Naive B cell (primary cell): ENCODE results near the gene TMEM79. TPM values are rescaled to one million over a fixed set of nuclear protein-coding genes. Genes with fewer than 3 reads are reported as not detected.

Experiments
- ATAC-seq, 2 donors: fragments of 150-1000 bp; cut with Tn5 transposase; 2 replicates each; pipeline ENCODE4 v1.10.0; 2021; ENCODE audit warnings: low read depth in 2 of 2, mild to moderate bottlenecking in 2 of 2, moderate library complexity in 2 of 2
- DNase-seq: peaks from one replicate; pipeline ENCODE4 v3.0.0; 2022
- H3K27ac Mint-ChIP-seq, 6 donors: one replicate each; pipeline ENCODE4 v1.8.0; 2020 to 2022; ENCODE audit warnings: mild to moderate bottlenecking in 6 of 6, mixed read lengths in 6 of 6, moderate library complexity in 5 of 6, inconsistent platforms in 2 of 6
- H3K27me3 Mint-ChIP-seq, 3 donors: one replicate each; pipeline ENCODE4 v1.8.0; 2021 to 2022; ENCODE audit warnings: mixed read lengths in 3 of 3, mild to moderate bottlenecking in 1 of 3
- H3K36me3 Mint-ChIP-seq, 2 donors: one replicate each; pipeline ENCODE4 v1.8.0; 2020 to 2022; ENCODE audit warnings: mixed read lengths in 2 of 2, inconsistent platforms in 1 of 2, mild to moderate bottlenecking in 1 of 2
- H3K4me1 Mint-ChIP-seq, 3 donors: one replicate each; pipeline ENCODE4 v1.8.0; 2020 to 2022; ENCODE audit warnings: mixed read lengths in 3 of 3, inconsistent platforms in 1 of 3, mild to moderate bottlenecking in 1 of 3, moderate library complexity in 1 of 3
- H3K4me3 Mint-ChIP-seq, 8 donors: one replicate each; pipeline ENCODE4 v1.8.0; 2020 to 2022; ENCODE audit warnings: mild to moderate bottlenecking in 8 of 8, mixed read lengths in 8 of 8, moderate library complexity in 8 of 8, inconsistent platforms in 2 of 8
- H3K9me3 Mint-ChIP-seq, 7 donors: one replicate each; pipeline ENCODE4 v1.8.0; 2020 to 2022; ENCODE audit warnings: mixed read lengths in 7 of 7, mild to moderate bottlenecking in 5 of 7, inconsistent platforms in 2 of 7, moderate library complexity in 1 of 7
- polyA plus RNA-seq, 6 donors: library from polyadenylated mRNA; unstranded; fragments of 300-500 nt; fragmentation: Illumina TruSeq; gene quantifications; one replicate each; pipeline ENCODE4 v1.2.3, GENCODE V29; 2021; ENCODE audit warnings: low read depth in 6 of 6

Gene TMEM79
- polyA plus RNA-seq, 6 donors from 2014 or later, result 6.9 to 13.0 (median 9.5) TPM

DNA sequence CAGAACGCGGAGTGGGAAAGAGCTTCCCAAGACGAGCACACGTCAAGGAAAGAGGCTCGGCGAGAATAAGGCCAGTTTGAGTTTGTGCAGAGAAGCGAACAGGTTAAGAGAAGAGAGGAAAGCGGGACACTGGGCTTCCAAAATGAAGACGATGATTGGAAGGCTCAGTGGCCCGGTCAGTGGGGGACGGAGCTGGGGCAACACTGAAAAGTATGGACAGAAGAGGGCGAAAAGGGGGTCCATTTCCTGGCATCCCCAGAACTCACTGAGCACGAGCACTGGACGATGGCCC lies 53.7 kb downstream of the TMEM79 start:
- DNase-seq (no peak), ATAC-seq (no peak)
- peaks cover 8 to 9% of the 10 kb centered on the region in 2 donors for H3K36me3 Mint-ChIP-seq
- H3K27me3 Mint-ChIP-seq, result no peaks in the 10 kb centered on the region
- H3K4me3 Mint-ChIP-seq, result peak overlapping the region; percentile 89 to 99 (median 99)
- H3K9me3 Mint-ChIP-seq, result no peaks in the 10 kb centered on the region
- H3K27ac Mint-ChIP-seq, result peak overlapping the region; percentile 90 to 99 (median 96)
- H3K4me1 Mint-ChIP-seq, result peaks cover 29 to 33% (median 31%) of the 10 kb centered on the region in 3 donors

DNA sequence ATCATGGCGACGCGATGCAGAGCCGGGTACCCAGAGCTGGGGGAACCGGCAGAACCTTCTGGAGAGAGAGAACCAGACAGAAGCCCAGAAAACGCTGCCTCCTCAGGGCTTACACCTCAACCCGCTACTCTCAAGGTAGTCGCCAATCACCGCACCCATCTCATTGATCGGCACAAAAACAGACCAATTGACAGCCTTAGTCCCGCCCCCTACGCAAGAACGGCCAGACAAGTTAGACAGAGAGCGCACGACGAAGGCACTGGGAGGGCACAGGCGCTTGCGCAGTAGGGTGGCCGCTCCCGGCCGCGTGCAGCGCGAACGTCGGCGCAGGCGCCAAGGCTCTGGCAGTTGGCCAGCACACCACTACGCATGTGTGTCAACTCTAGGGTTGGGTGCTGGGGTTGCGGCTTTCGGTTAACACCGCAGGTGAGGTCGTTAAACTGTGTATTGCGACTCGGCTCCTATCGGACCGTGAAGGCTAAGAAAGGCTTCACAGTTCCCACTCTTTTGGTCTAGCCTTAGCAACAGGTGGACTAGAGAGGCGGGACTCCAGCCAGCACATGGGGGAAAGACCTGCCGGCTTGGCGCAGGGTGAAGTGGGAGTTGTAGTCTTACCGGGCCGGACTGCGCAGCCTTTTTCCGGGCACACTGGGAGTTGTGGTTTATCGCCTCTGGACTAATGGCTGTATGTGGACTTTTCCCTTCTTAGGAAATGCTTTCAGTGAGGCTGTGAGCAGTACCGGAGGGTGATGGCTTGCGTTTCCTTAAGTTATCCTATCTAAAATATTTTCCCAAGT lies 54.3 kb downstream of the TMEM79 start, which contains the start of the genes CCT3 and TSACC:
CCT3 (minus strand) TSS at position 113 of the 797 bp plus-strand sequence; CDS start at position 5, 108 bp downstream.
TSACC (plus strand) TSS at position 347 of the 797 bp plus-strand sequence. CDS start 1,232 bp downstream, outside the sequence.
- ATAC-seq, result peak; percentile 92
- Mint-ChIP-seq H3K36me3 (peaks cover 8% of the 10 kb centered on the region in 2 donors), H3K4me1 (peaks cover 29 to 33% (median 31%) of the 10 kb centered on the region in 3 donors), H3K27me3 (no peaks in the 10 kb centered on the region), H3K9me3 (no peaks in the 10 kb centered on the region), H3K27ac (peak within 1 kb of the TSS; percentile 90 to 99 (median 96)), H3K4me3 (peak within 1 kb of the TSS; percentile 89 to 99 (median 99))
- peak; percentile 99 for DNase-seq

Other genes starting within 250 kb of the TMEM79 start
- gene UBQLN4, start 230.5 kb upstream of the TMEM79 start, polyA plus RNA-seq, result 1 to 10 TPM; 4.7 to 9.0 (median 6.1) TPM
- gene LAMTOR2, start 229.5 kb upstream of the TMEM79 start, polyA plus RNA-seq, result 100 to 1,000 TPM in 5 of 6 donors, 10 to 100 TPM in 1; 99.5 to 139 (median 114) TPM
- not detected for gene RAB25, start 223.2 kb upstream of the TMEM79 start, polyA plus RNA-seq
- gene MEX3A, start 201.9 kb upstream of the TMEM79 start, polyA plus RNA-seq, result under 1 TPM in 2 of 6 donors, not detected in 4; 0.05 to 0.13 TPM
- gene LMNA, start 169.6 kb upstream of the TMEM79 start, polyA plus RNA-seq, result 1 to 10 TPM in 4 of 6 donors, under 1 TPM in 2; 0.33 to 3.0 (median 1.4) TPM
- gene SEMA4A, start 130.7 kb upstream of the TMEM79 start, polyA plus RNA-seq, result 10 to 100 TPM; 23.3 to 37.3 (median 29.5) TPM
- 10 to 100 TPM in 4 of 6 donors, 1 to 10 TPM in 1, not detected in 1; 9.3 to 16.8 (median 12.9) TPM for gene SLC25A44, start 90.2 kb upstream of the TMEM79 start, polyA plus RNA-seq
- gene PMF1, start 71.3 kb upstream of the TMEM79 start, polyA plus RNA-seq, result 100 to 1,000 TPM; 107 to 157 (median 115) TPM
- gene BGLAP, start 42.1 kb upstream of the TMEM79 start, polyA plus RNA-seq, result 1 to 10 TPM in 1 of 6 donors, not detected in 5; 1.1 TPM
- not detected for gene PAQR6, start 36.3 kb upstream of the TMEM79 start, polyA plus RNA-seq
- 10 to 100 TPM in 5 of 6 donors, 1 to 10 TPM in 1; 8.3 to 30.9 (median 12.6) TPM for gene SMG5, start 1.5 kb upstream of the TMEM79 start, polyA plus RNA-seq
- gene GLMP, start 11.4 kb downstream of the TMEM79 start, polyA plus RNA-seq, result 10 to 100 TPM in 2 of 6 donors, 1 to 10 TPM in 4; 6.3 to 13.4 (median 8.9) TPM
- not detected for gene VHLL, start 15.0 kb downstream of the TMEM79 start, polyA plus RNA-seq
- 100 to 1,000 TPM; 161 to 293 (median 183) TPM for gene CCT3, start 54.0 kb downstream of the TMEM79 start, polyA plus RNA-seq
- gene TSACC, start 54.2 kb downstream of the TMEM79 start, polyA plus RNA-seq, result 1 to 10 TPM in 1 of 6 donors, not detected in 5; 1.2 TPM
- gene RHBG, start 84.9 kb downstream of the TMEM79 start, polyA plus RNA-seq, result not detected
- gene MEF2D, start 216.4 kb downstream of the TMEM79 start, polyA plus RNA-seq, result 10 to 100 TPM in 3 of 6 donors, 1 to 10 TPM in 3; 6.9 to 15.8 (median 9.1) TPM